ENCODE measurements around the gene HM13.
"Not testable (repeated sequence)": the region's sequence is repeated elsewhere in the genome, so short reads cannot be mapped to it uniquely, and the experiment has no call there.

HM13 gene

DNA sequence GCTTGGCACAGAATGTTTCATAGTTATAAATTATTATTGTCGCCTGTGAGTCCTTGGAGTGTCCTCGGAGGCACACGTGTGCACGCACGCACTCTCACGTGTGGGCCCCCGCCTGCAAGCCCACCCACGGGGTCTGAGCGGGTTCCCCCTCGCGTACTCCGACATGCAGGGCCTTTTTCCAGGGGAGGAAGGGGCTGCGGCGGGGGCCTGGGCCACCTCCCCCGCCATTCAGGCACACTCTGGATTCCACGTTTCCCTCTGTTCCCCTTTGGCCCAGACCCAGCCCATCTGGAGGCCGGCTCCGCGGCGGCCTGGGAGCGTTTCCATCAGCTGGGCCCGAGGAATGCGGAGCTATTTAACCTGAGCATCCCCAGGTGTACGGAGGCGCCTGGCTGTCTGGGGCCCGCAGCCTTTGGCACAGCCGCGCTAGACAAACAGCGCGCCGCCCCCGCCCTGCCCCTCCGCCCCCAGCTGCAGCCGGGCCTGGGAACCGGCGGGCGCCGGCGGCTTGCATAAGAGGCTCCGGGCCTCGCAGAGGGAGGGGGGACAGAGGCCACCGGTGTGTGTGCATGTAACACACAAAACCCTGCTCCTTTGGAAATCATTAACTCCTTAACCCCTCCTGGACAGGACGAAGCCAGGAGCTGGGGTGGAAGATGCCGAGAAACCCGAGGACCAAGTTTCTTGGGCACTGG, 94.2 kb downstream of the HM13 start:
- DNase-seq (ENCODE audit: low read depth in 2 of 2), result no peak

- not testable (repeated sequence) for DNase-seq (ENCODE audit: low read depth in 2 of 2)
These were observed 98.0 kb downstream of the HM13 start for GRCh38 chr20:31612271-31612640.

- no peak for DNase-seq (ENCODE audit: low read depth in 2 of 2)
These were observed 101.2 kb downstream of the HM13 start for GRCh38 chr20:31615416-31615815.

- DNase-seq (ENCODE audit: low read depth in 2 of 2), result no peak
These were observed 103.3 kb downstream of the HM13 start for GRCh38 chr20:31617432-31618104.
